PFSK-1 (cell line): ENCODE measurements around the gene KLHDC2.

Source experiments
- FOXP2 ChIP-seq: optimal IDR thresholded peaks from 2 replicates; pipeline ENCODE3; 2011; ENCODE audit warnings: borderline replicate concordance, control low read depth, inconsistent platforms; ENCODE audit not compliant: insufficient read depth; ENCODE audit errors: extremely low read length, extremely low read depth
- POLR2AphosphoS5 ChIP-seq: IDR thresholded peaks from 2 replicates; pipeline ENCODE4 v1.6.1; 2012; ENCODE audit warnings: low read depth, mild to moderate bottlenecking, control low read depth, low read length, moderate library complexity
- REST ChIP-seq, 2 experiments: IDR thresholded peaks; 2 replicates each; pipeline versions ENCODE4 v1.6.1 to v1.8.0; 2011 to 2012; ENCODE audit warnings: low read depth in 2 of 2, low read length in 2 of 2, control low read depth in 1 of 2, inconsistent platforms in 1 of 2, mild to moderate bottlenecking in 1 of 2, moderate library complexity in 1 of 2; ENCODE audit not compliant: insufficient read depth in 1 of 2
- SIN3A ChIP-seq: IDR thresholded peaks from 2 replicates; pipeline ENCODE4 v1.6.1; 2012; ENCODE audit warnings: mild to moderate bottlenecking, low read length, moderate library complexity, borderline replicate concordance; ENCODE audit not compliant: insufficient read depth
- TAF1 ChIP-seq: IDR thresholded peaks from 2 replicates; pipeline ENCODE4 v1.6.1; 2012; ENCODE audit warnings: low read length, control low read depth, borderline replicate concordance; ENCODE audit not compliant: insufficient read depth

- no peak for TF ChIP-seq TAF1
- TF ChIP-seq POLR2AphosphoS5: no peak
- no peak for TF ChIP-seq REST (IDR thresholded peaks at IDR 0.05; ENCODE audit: insufficient read depth in 1 of 2, low read depth in 2 of 2, low read length in 2 of 2)
- no peak for TF ChIP-seq SIN3A
- TF ChIP-seq FOXP2: no peak
These were observed 40.8 kb downstream of the KLHDC2 start for GRCh38 chr14:49808780-49809179.
